GM19397 (cell line): ENCODE data around the gene RNF157.

Experiments used
- ATAC-seq: cut with Tn5 transposase; IDR thresholded peaks from one replicate; pipeline ENCODE4 v1.9.1; 2021; ENCODE audit warnings: mild to moderate bottlenecking, moderate library complexity; ENCODE audit not compliant: unreplicated experiment

The RNF157 gene

GRCh38 chr17:76163919-76164318 lies 76.4 kb downstream of the RNF157 start:
- ATAC-seq = no peak

- ATAC-seq = no peak
Measured at GRCh38 chr17:76161619-76162266, 78.5 kb downstream of the RNF157 start.

DNA sequence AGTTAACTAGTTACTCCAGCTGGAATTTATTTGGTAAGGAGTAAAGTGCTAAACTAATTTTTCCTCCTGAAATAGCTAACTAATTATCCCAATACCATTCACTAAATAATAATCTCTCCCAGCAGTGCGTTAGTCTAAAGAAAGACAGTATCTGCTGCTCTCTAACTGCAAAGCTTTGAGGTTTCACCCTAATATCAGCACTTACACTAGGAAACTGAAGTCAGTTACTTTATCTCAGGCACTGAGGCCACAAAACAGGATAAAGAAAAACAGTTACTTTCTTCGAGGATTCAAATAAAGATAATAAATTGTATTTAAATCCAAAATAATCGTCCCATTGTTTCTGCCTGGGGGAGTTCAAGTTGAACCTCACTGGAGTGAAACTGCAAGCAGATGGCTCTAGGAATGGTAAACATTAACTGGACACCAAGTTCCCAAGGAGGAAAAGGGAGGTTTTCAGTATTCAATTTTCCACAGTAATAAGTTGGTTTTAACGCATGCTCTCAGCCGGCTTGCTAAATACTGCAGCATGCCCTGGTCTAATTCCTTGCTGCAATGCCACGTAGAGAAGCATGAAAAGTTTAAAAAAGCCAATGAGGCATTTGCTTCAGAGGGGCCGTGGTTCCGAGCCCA lies 79.3 kb downstream of the RNF157 start:
- ATAC-seq = no peak

- no peak for ATAC-seq
Measured at GRCh38 chr17:76159157-76159556, 81.1 kb downstream of the RNF157 start.

- ATAC-seq = no peak
Measured at GRCh38 chr17:76157759-76158158, 82.5 kb downstream of the RNF157 start.

GRCh38 chr17:76156662-76156991 lies 83.7 kb downstream of the RNF157 start:
- ATAC-seq = no peak

DNA sequence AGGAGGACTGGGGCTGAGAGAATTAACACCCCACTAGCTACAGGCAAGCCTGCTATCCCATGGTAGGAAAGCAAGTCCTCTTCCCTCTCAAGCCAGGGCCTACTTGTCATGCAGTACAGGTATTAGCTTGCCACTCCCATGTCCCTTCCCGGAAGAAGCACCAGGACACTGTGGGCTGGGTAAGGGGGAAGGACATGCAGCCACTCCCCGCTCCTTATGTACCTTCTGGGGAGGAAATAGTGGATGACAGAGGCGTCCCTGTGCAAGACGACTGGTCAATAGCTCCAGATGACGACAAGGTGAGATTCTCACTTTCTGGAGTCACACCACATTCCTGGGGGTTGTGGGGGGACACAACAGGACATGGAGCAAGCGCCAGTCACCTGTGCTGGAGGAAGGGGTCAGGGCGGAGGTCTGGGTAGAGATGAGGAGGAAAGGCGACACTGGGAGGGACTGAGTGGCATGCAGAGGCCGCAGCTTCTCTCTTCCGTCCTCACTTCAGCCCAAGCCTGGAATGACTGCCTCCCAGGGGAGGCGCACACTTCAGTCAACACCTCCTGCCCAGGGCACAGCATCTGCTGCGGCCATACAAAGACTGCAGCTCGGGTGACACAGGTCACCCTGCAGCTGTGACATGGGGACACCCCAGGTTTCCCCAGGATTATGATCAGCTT lies 84.2 kb downstream of the RNF157 start:
- no peak for ATAC-seq

DNA sequence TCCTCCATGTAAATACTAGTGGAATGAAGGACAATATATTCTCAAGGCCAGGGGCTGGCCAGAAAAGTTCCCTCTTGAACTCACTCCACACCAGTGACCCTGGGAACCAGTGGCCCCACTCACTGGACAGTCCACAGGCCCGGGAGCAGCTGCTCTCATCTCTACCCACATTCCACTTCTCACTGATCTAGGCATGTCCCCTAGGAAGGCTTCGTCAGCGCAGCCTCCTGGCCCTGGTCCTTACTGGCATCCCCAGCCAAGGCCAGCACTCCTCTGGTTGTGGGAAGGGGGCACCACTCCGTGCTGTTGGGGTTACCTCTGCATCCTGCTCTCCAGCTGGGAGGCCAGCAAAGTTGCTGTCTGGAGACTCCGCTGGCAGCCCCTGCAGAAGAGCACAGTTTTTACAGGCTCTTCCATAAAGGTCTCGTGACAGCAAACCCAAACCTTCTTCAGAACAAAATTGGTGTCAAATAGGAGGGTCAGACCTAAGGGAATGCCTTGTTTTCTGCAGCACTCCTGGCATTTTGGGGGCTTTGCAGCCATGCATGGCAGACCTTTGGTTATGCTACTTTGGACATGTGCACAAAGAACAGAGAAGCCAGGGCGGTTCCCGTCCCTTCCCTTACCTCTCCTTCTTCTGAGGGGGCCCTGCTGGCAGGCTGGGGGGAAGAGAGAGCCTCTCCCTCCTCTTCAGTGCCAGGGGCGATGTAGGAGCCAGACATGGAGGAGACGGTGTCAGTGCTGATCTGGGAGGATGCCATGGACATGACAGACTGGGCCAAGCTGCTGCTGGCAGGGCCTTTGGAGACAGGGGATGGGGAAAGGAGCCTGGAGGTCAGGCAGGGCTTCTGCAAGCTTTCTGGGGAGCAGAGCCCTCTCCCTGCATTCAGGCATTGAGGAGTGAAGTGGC lies 85.1 kb downstream of the RNF157 start:
- no peak for ATAC-seq

DNA sequence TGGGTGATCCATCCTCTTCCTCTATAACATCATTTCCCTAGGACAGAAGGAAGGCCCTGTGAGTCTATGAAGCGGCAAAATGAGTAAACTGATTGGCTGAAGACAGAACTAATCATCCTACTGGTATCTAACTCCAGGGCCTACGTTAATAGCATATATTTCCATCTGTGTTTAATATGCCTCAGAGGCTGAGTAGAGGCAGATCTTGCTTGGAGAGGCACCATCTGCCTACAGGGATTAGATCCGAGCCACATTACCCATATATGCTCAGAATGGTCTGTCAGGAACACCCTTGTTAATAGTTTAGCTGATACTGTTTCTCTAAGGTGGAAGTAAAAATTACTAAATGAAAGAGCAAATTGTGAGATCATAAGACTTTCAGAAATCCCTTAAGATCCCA lies 86.0 kb downstream of the RNF157 start:
- ATAC-seq = no peak

DNA sequence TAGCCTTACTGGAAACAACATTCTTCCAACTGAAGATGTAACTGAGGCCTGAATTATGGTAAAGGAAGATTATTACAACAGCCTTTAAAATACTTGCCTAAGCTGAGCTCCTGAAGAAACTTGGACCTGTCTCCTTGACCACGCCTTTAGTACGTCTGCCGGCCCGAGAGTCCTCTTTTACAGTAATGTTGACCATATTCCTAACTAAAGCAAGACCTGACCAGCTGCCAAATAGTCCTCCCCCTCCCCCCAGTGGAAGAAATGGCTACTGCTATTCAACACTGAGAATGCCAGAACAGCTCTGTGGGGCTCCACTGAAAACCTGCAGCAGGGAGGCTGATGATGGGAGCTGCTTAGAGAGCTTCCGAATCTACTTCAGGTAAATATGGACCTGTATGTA lies 86.7 kb downstream of the RNF157 start:
- no peak for ATAC-seq

- no peak for ATAC-seq
Measured at GRCh38 chr17:76153202-76153601, 87.1 kb downstream of the RNF157 start.

GRCh38 chr17:76152591-76152990 lies 87.7 kb downstream of the RNF157 start:
- no peak for ATAC-seq

DNA sequence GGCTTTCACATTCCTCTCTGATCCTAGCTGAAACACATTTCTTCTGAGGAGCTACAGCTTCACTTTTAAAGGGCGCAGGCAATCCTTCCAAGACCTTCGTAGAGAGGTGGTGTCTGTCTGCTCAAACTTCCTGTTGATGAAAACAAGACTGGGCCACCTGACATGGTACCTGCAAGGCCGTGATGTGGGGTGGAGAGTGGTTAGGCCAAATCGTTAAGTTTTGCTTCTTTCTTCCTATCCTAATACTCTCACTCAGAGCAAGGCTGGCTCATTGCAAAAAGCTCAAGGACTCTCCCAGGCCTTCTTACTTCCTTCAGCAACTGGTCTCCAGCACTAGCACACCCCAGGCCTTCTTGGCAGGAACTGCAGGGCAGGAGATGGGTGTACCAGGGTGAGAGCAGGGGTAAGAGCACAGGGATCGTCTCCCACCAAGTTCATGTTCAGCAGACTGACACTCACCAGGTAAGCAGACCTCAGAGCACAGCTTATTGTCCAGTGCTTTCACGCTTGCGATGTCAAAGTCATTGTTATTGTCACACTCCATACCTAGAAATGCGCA lies 88.3 kb downstream of the RNF157 start:
- ATAC-seq = no peak

DNA sequence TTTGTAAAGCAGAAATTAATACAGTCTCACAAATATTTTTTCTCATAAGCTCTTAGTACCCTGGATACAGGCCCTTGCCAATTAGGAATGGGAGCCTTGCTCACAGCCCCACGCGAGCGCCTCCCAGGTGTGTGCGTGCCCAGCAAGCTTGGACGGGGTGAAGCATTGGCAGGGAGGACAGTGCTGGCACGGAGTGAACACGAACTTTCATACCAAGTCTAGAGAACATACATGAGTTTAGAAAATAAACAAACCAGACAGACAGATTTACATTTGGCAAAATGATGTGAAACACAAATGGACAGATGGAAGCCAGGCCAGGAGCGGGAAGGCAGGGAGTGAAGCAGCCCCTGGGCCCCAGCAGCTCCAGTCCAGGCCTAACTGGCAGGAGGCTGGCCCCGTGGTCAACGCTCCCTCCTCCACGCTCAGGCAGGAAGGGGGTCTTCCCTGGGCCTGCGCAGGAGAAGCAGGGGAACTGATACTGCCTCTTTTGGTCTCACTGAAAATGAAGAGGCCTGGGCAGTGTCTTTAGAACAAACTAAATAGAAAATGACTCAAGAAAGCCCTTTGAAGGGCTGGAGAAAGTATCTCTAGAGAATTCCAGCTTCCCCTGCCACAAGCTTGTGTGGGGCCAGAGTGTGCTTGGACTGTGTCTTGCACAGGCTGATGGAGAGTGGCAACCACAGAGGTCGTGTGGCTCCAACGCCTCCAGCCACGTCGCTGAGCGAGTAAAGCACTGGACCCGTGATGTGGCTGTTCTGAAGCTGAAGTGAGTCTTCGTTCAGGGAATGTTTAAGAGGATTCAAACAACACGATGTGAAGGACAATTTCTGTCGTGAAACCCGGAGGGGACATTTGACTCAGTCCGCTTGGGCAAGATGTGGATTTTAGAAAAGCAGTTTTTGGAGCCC lies 89.3 kb downstream of the RNF157 start:
- ATAC-seq = no peak

DNA sequence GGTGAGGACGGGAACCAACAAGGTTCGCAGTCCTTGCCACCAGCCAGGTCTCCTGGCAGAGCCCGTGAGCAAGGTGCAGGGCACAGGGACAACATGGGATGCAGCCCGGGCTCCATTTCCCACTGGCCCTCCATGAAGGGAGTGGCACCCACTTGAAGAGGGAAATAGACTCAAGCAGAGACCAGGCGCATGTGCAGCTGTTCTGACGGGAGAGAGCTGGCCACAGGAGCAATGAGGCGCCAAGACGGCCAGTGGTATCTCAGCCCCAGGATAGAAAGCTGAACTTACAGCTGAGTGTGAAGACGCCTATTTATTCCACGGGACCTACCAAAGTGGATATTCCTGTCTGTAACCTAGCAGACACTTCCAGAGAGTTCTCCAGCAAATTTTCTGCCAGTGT lies 91.1 kb downstream of the RNF157 start:
- no peak for ATAC-seq

- no peak for ATAC-seq
Measured at GRCh38 chr17:76148015-76148326, 92.3 kb downstream of the RNF157 start.

DNA sequence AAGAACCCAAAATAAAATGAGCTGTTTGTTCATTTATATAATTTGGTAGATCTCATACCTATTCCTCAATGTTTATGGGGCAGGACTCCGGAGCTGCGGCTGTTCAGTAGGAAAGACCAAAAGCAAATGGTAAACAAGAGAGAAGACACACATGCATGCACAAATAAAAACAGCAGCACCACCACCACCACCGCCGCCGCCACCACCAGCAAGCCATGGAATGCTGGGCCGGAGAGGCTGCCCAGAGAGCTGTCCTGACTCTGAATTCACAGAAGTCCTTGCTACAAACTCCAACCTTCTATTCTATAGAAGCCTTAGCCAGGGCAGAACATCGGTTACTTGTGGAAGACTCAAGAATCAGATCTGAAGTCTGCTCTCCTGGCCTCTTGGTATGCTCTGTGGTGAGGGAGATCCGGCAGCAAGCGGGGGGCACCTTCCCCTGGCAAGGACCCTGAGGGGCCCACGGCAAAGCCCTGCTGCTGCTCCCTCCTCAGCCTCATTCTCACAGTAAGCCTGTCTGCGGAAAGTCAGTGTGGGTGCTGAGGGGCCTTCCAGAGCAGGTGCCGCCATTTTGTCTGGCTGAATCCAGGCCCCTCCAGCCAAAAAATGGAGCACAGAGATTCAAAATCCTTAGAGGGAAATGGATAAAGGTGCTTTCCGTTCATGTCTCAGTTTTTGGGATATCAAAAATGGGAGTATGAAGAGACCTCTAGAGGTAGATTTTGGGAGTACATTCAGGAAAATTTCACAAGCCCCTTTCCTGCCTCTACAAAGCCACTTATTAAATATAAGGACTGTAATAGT lies 92.9 kb downstream of the RNF157 start:
- ATAC-seq = no peak

DNA sequence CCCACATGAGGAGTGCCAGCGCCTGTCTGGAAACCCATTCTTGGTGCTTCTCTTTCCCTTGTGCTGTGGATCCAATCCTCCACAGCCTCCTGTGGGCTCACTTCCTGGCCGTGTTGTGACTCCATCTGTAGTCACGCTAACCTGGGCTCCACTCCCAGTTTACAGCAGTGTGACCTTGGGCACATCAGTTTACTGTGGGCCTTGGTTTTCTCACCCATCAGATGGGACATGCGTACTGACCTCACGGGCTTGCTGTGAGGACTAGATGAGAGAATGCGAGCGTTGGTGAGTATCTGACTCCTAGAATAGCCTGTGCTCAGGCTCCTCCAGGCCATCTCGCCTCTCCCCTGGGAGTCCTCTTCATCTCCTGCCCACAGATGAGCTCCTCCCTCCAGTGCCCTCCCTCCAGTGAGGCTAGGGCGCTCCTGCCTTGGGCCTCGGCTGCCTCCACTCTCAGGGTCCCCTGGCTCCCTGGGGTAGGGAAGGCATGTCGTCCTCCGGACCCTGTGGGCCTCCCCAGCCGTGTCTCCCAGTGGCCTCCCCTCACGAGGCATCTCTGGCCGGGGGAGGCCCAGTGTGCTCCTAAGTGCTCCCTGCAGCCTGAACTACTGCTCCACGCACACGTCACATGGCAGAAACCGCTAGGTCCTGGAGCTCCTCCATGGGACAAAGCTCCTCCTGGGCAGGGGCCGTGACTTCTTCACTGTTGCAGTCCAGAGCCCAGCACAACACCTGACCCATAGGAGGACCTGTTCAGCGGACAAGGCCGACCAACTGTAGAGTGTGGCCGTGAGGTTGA lies 94.0 kb downstream of the RNF157 start:
- no peak for ATAC-seq
